Naive thymus-derived CD8-positive, alpha-beta T cell (primary cell): ENCODE results near the gene SLC12A5. TPM values are rescaled to one million over a fixed set of nuclear protein-coding genes. Genes with fewer than 3 reads are reported as not detected.

Experiments used
- ATAC-seq, 2 donors: fragments of 150-1000 bp; cut with Tn5 transposase in 1 of 2; sonication (Bioruptor Pico), chemical (Tn5 transposase) in 1 of 2; 1 replicate in 1 of 2; 2 replicates in 1 of 2; pipeline ENCODE4 v1.10.0; 2021; ENCODE audit warnings: mild to moderate bottlenecking in 2 of 2, moderate library complexity in 2 of 2
- POLR2A ChIA-PET: fragments of 350-600 bp; sonication (Branson Sonifier 250); formaldehyde crosslinking; loops from one replicate; lab custom pipeline; 2021; ENCODE audit warnings: antibody characterized with exemption; lab: Charles Lee
- DNase-seq, 10 donors: peaks; one replicate each; pipeline versions ENCODE4 v3.0.0 to v3.0.0-alpha.2; 2020 to 2022
- H3K27ac Mint-ChIP-seq, 10 donors: one replicate each; pipeline ENCODE4 v1.8.0; 2020 to 2022; ENCODE audit warnings: mild to moderate bottlenecking in 10 of 10, mixed read lengths in 10 of 10, moderate library complexity in 4 of 10, inconsistent platforms in 1 of 10
- H3K27me3 Mint-ChIP-seq, 5 donors: one replicate each; pipeline ENCODE4 v1.8.0; 2021 to 2022; ENCODE audit warnings: mixed read lengths in 5 of 5
- H3K36me3 Mint-ChIP-seq, 3 donors: one replicate each; pipeline ENCODE4 v1.8.0; 2020 to 2022; ENCODE audit warnings: mixed read lengths in 3 of 3, mild to moderate bottlenecking in 2 of 3, inconsistent platforms in 1 of 3
- H3K4me1 Mint-ChIP-seq, 4 donors: one replicate each; pipeline ENCODE4 v1.8.0; 2021 to 2022; ENCODE audit warnings: mixed read lengths in 4 of 4
- H3K4me3 Mint-ChIP-seq, 10 donors: one replicate each; pipeline ENCODE4 v1.8.0; 2020 to 2022; ENCODE audit warnings: mild to moderate bottlenecking in 10 of 10, mixed read lengths in 10 of 10, moderate library complexity in 6 of 10, inconsistent platforms in 1 of 10
- H3K9me3 Mint-ChIP-seq, 9 donors: one replicate each; pipeline ENCODE4 v1.8.0; 2020 to 2022; ENCODE audit warnings: mixed read lengths in 9 of 9, mild to moderate bottlenecking in 3 of 9, inconsistent platforms in 1 of 9, moderate library complexity in 1 of 9
- polyA plus RNA-seq, 3 donors: library from polyadenylated mRNA; unstranded; fragments of 300-500 nt; fragmentation: Illumina TruSeq; gene quantifications; one replicate each; pipeline ENCODE4 v1.2.3, GENCODE V29; 2021
- total RNA-seq, 8 experiments: library from RNA in 2 of 8; stranded (reverse) in 2 of 8; gene quantifications; one replicate each; pipeline ENCODE4 v1.2.3 and lab custom pipeline; 2021 to 2026

SLC12A5 gene
- total and polyA plus RNA-seq, 5 experiments from 2014 or later: 0.83 to 1.5 (median 1.0) TPM; not detected in 2

- DNase-seq: no peak
- H3K9me3 Mint-ChIP-seq: peaks cover 0 to 5% (median 0%) of the 10 kb centered on the region in 9 donors
- H3K27me3 Mint-ChIP-seq: peaks cover 43 to 91% (median 68%) of the 10 kb centered on the region in 5 donors
- peaks cover 49 to 92% (median 80%) of the 10 kb centered on the region in 4 donors for H3K4me1 Mint-ChIP-seq
- peaks cover 0 to 11% (median 8%) of the 10 kb centered on the region in 3 donors for H3K36me3 Mint-ChIP-seq
- H3K27ac Mint-ChIP-seq: peak overlapping the region in 5 of 10 donors; percentile 10 to 95 (median 27)
- no peak for ATAC-seq
- H3K4me3 Mint-ChIP-seq: peak overlapping the region in 6 of 10 donors; percentile 22 to 72 (median 54)
- POLR2A ChIA-PET: interaction anchor here (0.7 to 1.7 kb wide), 2 partner anchors 22 to 75 kb away, joined by 4 to 5 read pairs; partner anchors contain the start of gene PCIF1
These were observed 19.2 kb upstream of the SLC12A5 start for GRCh38 chr20:46009816-46010215.

GRCh38 chr20:46010491-46011391, 18.3 kb upstream of the SLC12A5 start:
- peak overlapping the region in 9 of 10 donors; percentile 1 to 95 (median 53) for H3K27ac Mint-ChIP-seq
- H3K4me3 Mint-ChIP-seq: peak overlapping the region; percentile 16 to 81 (median 70)
- DNase-seq (peak in 6 of 10 donors; percentile 47 to 68 (median 62)), ATAC-seq (peak; percentile 40 to 75)
- peaks cover 46 to 91% (median 70%) of the 10 kb centered on the region in 5 donors for H3K27me3 Mint-ChIP-seq
- peaks cover 0 to 5% (median 0%) of the 10 kb centered on the region in 9 donors for H3K9me3 Mint-ChIP-seq
- H3K4me1 Mint-ChIP-seq: peaks cover 43 to 83% (median 71%) of the 10 kb centered on the region in 4 donors
- H3K36me3 Mint-ChIP-seq: peaks cover 0 to 11% (median 8%) of the 10 kb centered on the region in 3 donors
- POLR2A ChIA-PET: interaction anchor here (1.6 kb wide), 1 partner anchor 39 kb away, joined by 4 read pairs; no protein-coding TSS in a partner anchor

GRCh38 chr20:46011631-46012482, 17.2 kb upstream of the SLC12A5 start:
- H3K27ac Mint-ChIP-seq: peak overlapping the region in 5 of 10 donors; percentile 49 to 95 (median 71)
- ATAC-seq: no peak
- peak in 3 of 10 donors; percentile 23 to 67 (median 35) for DNase-seq
- peak overlapping the region in 9 of 10 donors; percentile 33 to 76 (median 62) for H3K4me3 Mint-ChIP-seq
- peaks cover 44 to 84% (median 65%) of the 10 kb centered on the region in 5 donors for H3K27me3 Mint-ChIP-seq
- peaks cover 0 to 11% (median 8%) of the 10 kb centered on the region in 3 donors for H3K36me3 Mint-ChIP-seq
- POLR2A ChIA-PET: interaction anchor here (1.6 kb wide), 1 partner anchor 40 kb away, joined by 4 read pairs; no protein-coding TSS in a partner anchor
- H3K4me1 Mint-ChIP-seq: peaks cover 37 to 73% (median 63%) of the 10 kb centered on the region in 4 donors
- peaks cover 0 to 5% (median 0%) of the 10 kb centered on the region in 9 donors for H3K9me3 Mint-ChIP-seq

- Mint-ChIP-seq H3K36me3 (peaks cover 0 to 11% (median 8%) of the 10 kb centered on the region in 3 donors), H3K9me3 (peaks cover 0 to 5% (median 0%) of the 10 kb centered on the region in 9 donors), H3K4me3 (peak overlapping the region in 9 of 10 donors; percentile 21 to 71 (median 54)), H3K27ac (peak overlapping the region in 4 of 10 donors; percentile 38 to 81 (median 62)), H3K4me1 (peaks cover 33 to 64% (median 57%) of the 10 kb centered on the region in 4 donors), H3K27me3 (peaks cover 44 to 82% (median 64%) of the 10 kb centered on the region in 5 donors)
- ATAC-seq: no peak
- POLR2A ChIA-PET: interaction anchor here (0.9 to 1.2 kb wide), 2 partner anchors 78 to 84 kb away, joined by 3 to 4 read pairs; partner anchors contain the start of gene PCIF1
- no peak for DNase-seq
These were observed 16.1 kb upstream of the SLC12A5 start for GRCh38 chr20:46012921-46013320.

- Mint-ChIP-seq H3K4me3 (peak overlapping the region in 8 of 10 donors; percentile 24 to 67 (median 55)), H3K36me3 (peaks cover 0 to 11% (median 8%) of the 10 kb centered on the region in 3 donors), H3K27ac (peak overlapping the region in 2 of 10 donors; percentile 38 to 43), H3K27me3 (peaks cover 43 to 82% (median 65%) of the 10 kb centered on the region in 5 donors), H3K9me3 (peaks cover 0 to 5% (median 0%) of the 10 kb centered on the region in 9 donors), H3K4me1 (peaks cover 29 to 59% (median 52%) of the 10 kb centered on the region in 4 donors)
- no peak for ATAC-seq
- POLR2A ChIA-PET: interaction anchor here (0.9 to 1.6 kb wide), 3 partner anchors 26 to 84 kb away, joined by 3 to 7 read pairs (median 4); partner anchors contain the start of gene PCIF1
- no peak for DNase-seq
These were observed 15.6 kb upstream of the SLC12A5 start for GRCh38 chr20:46013322-46013828.

- DNase-seq (peak; percentile 45 to 80 (median 63)), ATAC-seq (peak; percentile 63 to 89)
- H3K9me3 Mint-ChIP-seq: peaks cover 0 to 5% (median 0%) of the 10 kb centered on the region in 9 donors
- H3K27ac Mint-ChIP-seq: peak overlapping the region in 5 of 10 donors; percentile 20 to 63 (median 32)
- peaks cover 0 to 11% (median 8%) of the 10 kb centered on the region in 3 donors for H3K36me3 Mint-ChIP-seq
- H3K27me3 Mint-ChIP-seq: peaks cover 40 to 82% (median 67%) of the 10 kb centered on the region in 5 donors
- H3K4me1 Mint-ChIP-seq: peaks cover 29 to 53% (median 46%) of the 10 kb centered on the region in 4 donors
- POLR2A ChIA-PET: interaction anchor here (0.9 to 1.6 kb wide), 7 partner anchors 9 to 83 kb away, joined by 3 to 7 read pairs (median 3); partner anchors contain the start of genes PCIF1 and ZNF335
- H3K4me3 Mint-ChIP-seq: peak overlapping the region; percentile 17 to 67 (median 54)
These were observed 15.0 kb upstream of the SLC12A5 start for GRCh38 chr20:46013829-46014516.

- DNase-seq (no peak), ATAC-seq (no peak)
- POLR2A ChIA-PET: interaction anchor here (1.0 to 1.6 kb wide), 6 partner anchors 8 to 74 kb away, joined by 3 to 7 read pairs (median 3); partner anchors contain the start of gene ZNF335
- H3K36me3 Mint-ChIP-seq: peaks cover 0 to 11% (median 8%) of the 10 kb centered on the region in 3 donors
- peaks cover 32 to 77% (median 59%) of the 10 kb centered on the region in 5 donors for H3K27me3 Mint-ChIP-seq
- peaks cover 0 to 5% (median 0%) of the 10 kb centered on the region in 9 donors for H3K9me3 Mint-ChIP-seq
- peak overlapping the region in 9 of 10 donors; percentile 17 to 66 (median 53) for H3K4me3 Mint-ChIP-seq
- peak overlapping the region in 5 of 10 donors; percentile 20 to 63 (median 32) for H3K27ac Mint-ChIP-seq
- peaks cover 25 to 46% (median 39%) of the 10 kb centered on the region in 4 donors for H3K4me1 Mint-ChIP-seq
These were observed 14.3 kb upstream of the SLC12A5 start for GRCh38 chr20:46014517-46015396.

- Mint-ChIP-seq H3K4me3 (no peak overlapping the region), H3K36me3 (peaks cover 0 to 2% (median 0%) of the 10 kb centered on the region in 3 donors), H3K4me1 (peaks cover 13 to 36% (median 28%) of the 10 kb centered on the region in 4 donors), H3K27ac (no peak overlapping the region), H3K27me3 (peaks cover 25 to 64% (median 46%) of the 10 kb centered on the region in 5 donors), H3K9me3 (peaks cover 0 to 2% (median 0%) of the 10 kb centered on the region in 9 donors)
- no peak for DNase-seq
- ATAC-seq: no peak
- POLR2A ChIA-PET: interaction anchor here (0.8 to 1.1 kb wide), 2 partner anchors 10 to 347 kb away, joined by 3 read pairs; no protein-coding TSS in a partner anchor
These were observed 11.7 kb upstream of the SLC12A5 start for GRCh38 chr20:46017272-46017671.

GRCh38 chr20:46018112-46018511, 10.9 kb upstream of the SLC12A5 start:
- Mint-ChIP-seq H3K27ac (no peak overlapping the region), H3K9me3 (peaks cover 0 to 2% (median 0%) of the 10 kb centered on the region in 9 donors), H3K4me1 (peaks cover 9 to 33% (median 28%) of the 10 kb centered on the region in 4 donors), H3K27me3 (peaks cover 18 to 58% (median 43%) of the 10 kb centered on the region in 5 donors), H3K36me3 (no peaks in the 10 kb centered on the region), H3K4me3 (no peak overlapping the region)
- ATAC-seq: no peak
- no peak for DNase-seq
- POLR2A ChIA-PET: interaction anchor here (0.8 to 1.1 kb wide), 2 partner anchors 11 to 346 kb away, joined by 3 read pairs; no protein-coding TSS in a partner anchor
